H1 (cell line): Measurements from ENCODE around the gene TMEM63A. TPM values are rescaled to one million over a fixed set of nuclear protein-coding genes. Genes with fewer than 3 reads are reported as not detected.

ENCODE experiments used
- CBX8 ChIP-seq: fragments of 300-800, 300-1000 bp; sonication (generic); IDR thresholded peaks from 2 replicates; pipeline ENCODE4 v1.7.1; 2016; ENCODE audit warnings: low read depth, low read length, borderline replicate concordance
- CEBPB ChIP-seq: IDR thresholded peaks from 2 replicates; pipeline ENCODE4 v1.6.1; 2012; ENCODE audit warnings: low read depth, low read length
- TAF7 ChIP-seq: optimal IDR thresholded peaks from 2 replicates; pipeline ENCODE3; 2011; ENCODE audit warnings: low read depth, mild to moderate bottlenecking, inconsistent platforms, low read length, moderate library complexity, borderline replicate concordance
- YY1 ChIP-seq: IDR thresholded peaks from 2 replicates; pipeline ENCODE4 v1.6.1; 2011; ENCODE audit warnings: low read depth, mild to moderate bottlenecking, low read length
- polyA plus RNA-seq, 7 experiments: library from polyadenylated mRNA; depleted of rRNA in 3 of 7; stranded (reverse) in 5 of 7; unstranded in 2 of 7; fragments of >200 nt in 5 of 7; fragments of 200-250 nt in 2 of 7; gene quantifications; 1 replicate in 5 of 7; 2 replicates in 1 of 7; 4 replicates in 1 of 7; pipeline versions ENCODE4 v1.2.1 to v1.2.3, GENCODE V29; 2011 to 2013; ENCODE audit warnings: missing spikeins in 2 of 7, mixed read lengths in 2 of 7
- total RNA-seq: library from RNA; stranded (reverse); fragmentation: NEBNext Ultra II Directional; extraction: Animal tissue kit (Norgen Biotek cat#: 25700); gene quantifications from 2 replicates; pipeline ENCODE4 v1.2.1, GENCODE V29; 2021

Gene TMEM63A
- total and polyA plus RNA-seq, 2 of the 8 experiments (the other 6 are each of a cell fraction or from before 2014, with no cell fraction given): 26.1 to 55.4 TPM

GRCh38 chr1:225906467-225906866, 24.3 kb upstream of the TMEM63A start (continued):
- TF ChIP-seq CEBPB (no peak), CBX8 (no peak), TAF7 (no peak), YY1 (no peak)
- TF ChIP-seq, all 59 proteins: peak for 0
